NCI-H1048 (cell line): ENCODE data around the gene TM7SF2.

Experiments
- DNase-seq: peaks from one replicate; lab custom pipeline; 2025; lab: John Stamatoyannopoulos, UW

TM7SF2 gene

GRCh38 chr11:65090628-65091027, 21.0 kb upstream of the TM7SF2 start:
- DNase-seq, result no peak

- DNase-seq, result no peak
These were observed 16.2 kb upstream of the TM7SF2 start for GRCh38 chr11:65095427-65095826.

- peak; percentile 68 for DNase-seq
These were observed 15.5 kb upstream of the TM7SF2 start, which contains the start of gene VPS51 for GRCh38 chr11:65095974-65096806. Gene VPS51 (plus strand): TSS chr11:65096214. CDS start chr11:65096251, 37 bp downstream.

- no peak for DNase-seq
These were observed 14.7 kb upstream of the TM7SF2 start for GRCh38 chr11:65096926-65097325.

- no peak for DNase-seq
These were observed 10.9 kb upstream of the TM7SF2 start for GRCh38 chr11:65100674-65101350.

- DNase-seq, result no peak
These were observed 9.3 kb upstream of the TM7SF2 start for GRCh38 chr11:65102142-65103095.

GRCh38 chr11:65103476-65103875, 8.2 kb upstream of the TM7SF2 start:
- DNase-seq, result no peak

GRCh38 chr11:65104628-65105027, 7.0 kb upstream of the TM7SF2 start:
- no peak for DNase-seq

GRCh38 chr11:65107078-65107477, 4.6 kb upstream of the TM7SF2 start:
- no peak for DNase-seq

- DNase-seq, result no peak
These were observed 3.8 kb upstream of the TM7SF2 start for GRCh38 chr11:65107751-65108468.

- DNase-seq, result no peak
These were observed 3.1 kb upstream of the TM7SF2 start for GRCh38 chr11:65108469-65109123.

GRCh38 chr11:65109231-65110198, 2.2 kb upstream of the TM7SF2 start:
- no peak for DNase-seq

- peak; percentile 50 for DNase-seq
These were observed 1.3 kb upstream of the TM7SF2 start for GRCh38 chr11:65110354-65110861.

GRCh38 chr11:65111159-65111743, 421 bp upstream of the TM7SF2 start:
- DNase-seq, result no peak

- no peak for DNase-seq
These were observed 1.1 kb downstream of the TM7SF2 start for GRCh38 chr11:65112546-65113360.

GRCh38 chr11:65113361-65113756, 1.7 kb downstream of the TM7SF2 start:
- no peak for DNase-seq

- no peak for DNase-seq
These were observed 2.2 kb downstream of the TM7SF2 start for GRCh38 chr11:65113839-65114238.

GRCh38 chr11:65114538-65115171, 3.0 kb downstream of the TM7SF2 start:
- no peak for DNase-seq
